CD4-positive, alpha-beta T cell treated with Interleukin-10 for 1 hour (primary cell): Measurements from ENCODE around the gene FBXO39.
A peak's percentile ranks its signal among the peaks of the same experiment; 100 is the strongest.
"Not testable (repeated sequence)": the region's sequence is repeated elsewhere in the genome, so short reads cannot be mapped to it uniquely, and the experiment has no call there.

ENCODE experiments used
- DNase-seq: peaks from one replicate; pipeline ENCODE4 v3.0.0-alpha.2; 2020

FBXO39 gene

GRCh38 chr17:6775871-6776405 lies at the start of gene FBXO39:
FBXO39 (plus strand) TSS chr17:6776215; CDS start chr17:6779869, 3,654 bp downstream.
- DNase-seq: no peak

- no peak for DNase-seq
Measured at GRCh38 chr17:6729531-6729930, 46.5 kb upstream of the FBXO39 start.

GRCh38 chr17:6746665-6747064 lies 29.4 kb upstream of the FBXO39 start:
- not testable (repeated sequence) for DNase-seq

- DNase-seq: no peak
Measured at GRCh38 chr17:6748617-6749016, 27.4 kb upstream of the FBXO39 start.

GRCh38 chr17:6749519-6749918 lies 26.5 kb upstream of the FBXO39 start:
- DNase-seq: peak; percentile 27

- no peak for DNase-seq
Measured at GRCh38 chr17:6752068-6752909, 23.7 kb upstream of the FBXO39 start.

GRCh38 chr17:6753006-6753445 lies 23.0 kb upstream of the FBXO39 start:
- peak; percentile 73 for DNase-seq

GRCh38 chr17:6753546-6753945 lies 22.5 kb upstream of the FBXO39 start:
- no peak for DNase-seq

- DNase-seq: no peak
Measured at GRCh38 chr17:6755281-6755680, 20.7 kb upstream of the FBXO39 start.

- DNase-seq: peak; percentile 63
Measured at GRCh38 chr17:6755731-6756184, 20.3 kb upstream of the FBXO39 start, which contains the start of gene XAF1. XAF1 (plus strand) TSS chr17:6756046; CDS start chr17:6756079, 33 bp downstream.

GRCh38 chr17:6756425-6757031 lies 19.5 kb upstream of the FBXO39 start:
- DNase-seq: no peak

GRCh38 chr17:6757747-6758146 lies 18.3 kb upstream of the FBXO39 start:
- no peak for DNase-seq

- DNase-seq: no peak
Measured at GRCh38 chr17:6761779-6762178, 14.2 kb upstream of the FBXO39 start.

GRCh38 chr17:6768447-6768846 lies 7.6 kb upstream of the FBXO39 start:
- DNase-seq: no peak

GRCh38 chr17:6772016-6772415 lies 4.0 kb upstream of the FBXO39 start:
- no peak for DNase-seq

GRCh38 chr17:6774906-6775305 lies 1.1 kb upstream of the FBXO39 start:
- not testable (repeated sequence) for DNase-seq

GRCh38 chr17:6779411-6779810 lies 3.4 kb downstream of the FBXO39 start:
- no peak for DNase-seq

GRCh38 chr17:6780001-6780400 lies 4.0 kb downstream of the FBXO39 start:
- DNase-seq: no peak

GRCh38 chr17:6780886-6781285 lies 4.9 kb downstream of the FBXO39 start:
- DNase-seq: no peak

GRCh38 chr17:6782244-6782643 lies 6.2 kb downstream of the FBXO39 start:
- DNase-seq: no peak

- no peak for DNase-seq
Measured at GRCh38 chr17:6786618-6787017, 10.6 kb downstream of the FBXO39 start.

GRCh38 chr17:6787081-6787693 lies 11.2 kb downstream of the FBXO39 start:
- no peak for DNase-seq

- no peak for DNase-seq
Measured at GRCh38 chr17:6789146-6789545, 13.1 kb downstream of the FBXO39 start.
